Measurements from ENCODE around the gene TRAPPC14.

DNA sequence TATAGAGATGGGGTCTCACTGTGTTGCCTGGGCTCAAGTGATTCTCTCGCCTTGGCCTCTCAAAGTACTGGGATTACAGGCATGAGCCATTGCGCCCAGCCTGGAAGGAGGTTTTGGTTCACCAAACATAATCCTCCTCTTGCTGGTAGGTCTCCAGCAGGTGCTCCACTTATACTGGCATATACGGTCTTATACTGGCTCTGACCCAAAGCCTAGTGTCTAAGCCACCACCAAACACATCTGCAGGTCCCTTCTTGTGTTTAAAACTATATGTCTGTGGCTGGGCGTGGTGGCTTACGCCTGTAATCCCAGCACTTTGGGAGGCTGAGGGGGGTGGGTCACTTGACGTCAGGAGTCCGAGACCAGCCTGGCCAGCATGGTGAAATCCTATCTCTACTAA is 26.4 kb downstream of the TRAPPC14 start:
- no peak for TF ChIP-seq CAMTA2 (CRISPR knock-in tag; conservative IDR thresholded peaks at IDR 0.05)
- TF ChIP-seq, protein P1, sequence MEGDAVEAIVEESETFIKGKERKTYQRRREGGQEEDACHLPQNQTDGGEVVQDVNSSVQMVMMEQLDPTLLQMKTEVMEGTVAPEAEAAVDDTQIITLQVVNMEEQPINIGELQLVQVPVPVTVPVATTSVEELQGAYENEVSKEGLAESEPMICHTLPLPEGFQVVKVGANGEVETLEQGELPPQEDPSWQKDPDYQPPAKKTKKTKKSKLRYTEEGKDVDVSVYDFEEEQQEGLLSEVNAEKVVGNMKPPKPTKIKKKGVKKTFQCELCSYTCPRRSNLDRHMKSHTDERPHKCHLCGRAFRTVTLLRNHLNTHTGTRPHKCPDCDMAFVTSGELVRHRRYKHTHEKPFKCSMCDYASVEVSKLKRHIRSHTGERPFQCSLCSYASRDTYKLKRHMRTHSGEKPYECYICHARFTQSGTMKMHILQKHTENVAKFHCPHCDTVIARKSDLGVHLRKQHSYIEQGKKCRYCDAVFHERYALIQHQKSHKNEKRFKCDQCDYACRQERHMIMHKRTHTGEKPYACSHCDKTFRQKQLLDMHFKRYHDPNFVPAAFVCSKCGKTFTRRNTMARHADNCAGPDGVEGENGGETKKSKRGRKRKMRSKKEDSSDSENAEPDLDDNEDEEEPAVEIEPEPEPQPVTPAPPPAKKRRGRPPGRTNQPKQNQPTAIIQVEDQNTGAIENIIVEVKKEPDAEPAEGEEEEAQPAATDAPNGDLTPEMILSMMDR (IDR thresholded peaks at IDR 0.05 in 2 of 3, conservative IDR thresholded peaks at IDR 0.05 in 1 of 3; ENCODE audit: insufficient read depth in 2 of 3, low read depth in 1 of 3, low read length in 3 of 3): no peak
- TF ChIP-seq ETV5 (CRISPR knock-in tag; IDR thresholded peaks at IDR 0.05; ENCODE audit: low read depth): no peak
